ENCODE data around the gene PRICKLE2.

GRCh38 chr3:64270866-64271260, 45.6 kb upstream of the PRICKLE2 start:
- TF ChIP-seq CTCF (IDR thresholded peaks at IDR 0.05) (no peak), POLR2A (IDR thresholded peaks at IDR 0.05) (no peak)
